ENCODE results near the gene TAPBP. TPM values are rescaled to one million over a fixed set of nuclear protein-coding genes. Genes with fewer than 3 reads are reported as not detected.

TAPBP gene
- total and polyA plus RNA-seq, 12 donors: 20.6 to 242 (median 82.7) TPM

DNA sequence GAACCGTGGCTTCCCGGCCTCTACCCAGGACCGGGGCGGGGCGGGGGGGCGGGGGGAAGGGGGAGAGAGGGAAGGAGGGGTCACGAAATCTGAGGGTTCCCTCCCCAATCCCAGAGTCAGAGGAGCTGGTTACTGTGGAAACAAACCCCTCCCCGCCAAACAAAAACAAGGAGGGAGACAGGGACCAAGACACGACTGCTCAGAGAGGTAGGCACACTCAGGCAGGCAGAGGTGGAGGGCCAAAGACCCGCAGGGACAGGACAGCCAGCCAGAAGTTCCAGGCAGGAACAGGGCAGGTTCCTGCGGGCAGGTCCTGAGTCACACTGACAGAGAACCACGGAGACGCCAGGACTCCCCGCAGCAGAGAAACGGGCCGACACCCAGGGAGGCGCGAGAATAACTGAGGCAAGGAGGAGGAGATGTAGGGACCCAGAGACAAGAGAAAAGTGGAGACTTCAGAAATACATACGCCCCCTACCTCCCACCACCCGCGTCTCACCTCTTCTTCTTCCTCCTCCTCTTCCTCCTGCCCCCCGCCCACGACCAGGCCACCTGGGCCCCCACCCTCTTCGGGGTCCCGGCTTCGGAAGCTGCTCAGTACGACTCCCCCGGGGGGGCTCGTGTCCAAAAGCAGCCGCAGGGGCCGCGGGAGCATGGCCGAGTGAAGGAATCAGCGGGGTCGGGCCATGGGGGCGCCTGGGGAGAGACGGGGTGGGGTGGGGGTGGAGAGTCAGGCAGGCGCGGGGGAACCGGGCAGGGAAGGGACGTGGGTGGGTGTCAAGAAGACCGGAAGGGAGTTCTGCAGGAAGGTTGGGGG is 15.7 kb downstream of the TAPBP start:
- Histone ChIP-seq H3K27ac (peak overlapping the region; percentile 85 to 99 (median 98)), H3K9me3 (no peaks in the 10 kb centered on the region), H3K27me3 (no peaks in the 10 kb centered on the region), H3K4me1 (peaks cover 11 to 41% (median 37%) of the 10 kb centered on the region in 9 donors), H3K36me3 (peaks cover 0 to 65% (median 17%) of the 10 kb centered on the region in 9 donors), H3K4me3 (peak overlapping the region; percentile 65 to 97 (median 80))
- TF ChIP-seq, protein P1, sequence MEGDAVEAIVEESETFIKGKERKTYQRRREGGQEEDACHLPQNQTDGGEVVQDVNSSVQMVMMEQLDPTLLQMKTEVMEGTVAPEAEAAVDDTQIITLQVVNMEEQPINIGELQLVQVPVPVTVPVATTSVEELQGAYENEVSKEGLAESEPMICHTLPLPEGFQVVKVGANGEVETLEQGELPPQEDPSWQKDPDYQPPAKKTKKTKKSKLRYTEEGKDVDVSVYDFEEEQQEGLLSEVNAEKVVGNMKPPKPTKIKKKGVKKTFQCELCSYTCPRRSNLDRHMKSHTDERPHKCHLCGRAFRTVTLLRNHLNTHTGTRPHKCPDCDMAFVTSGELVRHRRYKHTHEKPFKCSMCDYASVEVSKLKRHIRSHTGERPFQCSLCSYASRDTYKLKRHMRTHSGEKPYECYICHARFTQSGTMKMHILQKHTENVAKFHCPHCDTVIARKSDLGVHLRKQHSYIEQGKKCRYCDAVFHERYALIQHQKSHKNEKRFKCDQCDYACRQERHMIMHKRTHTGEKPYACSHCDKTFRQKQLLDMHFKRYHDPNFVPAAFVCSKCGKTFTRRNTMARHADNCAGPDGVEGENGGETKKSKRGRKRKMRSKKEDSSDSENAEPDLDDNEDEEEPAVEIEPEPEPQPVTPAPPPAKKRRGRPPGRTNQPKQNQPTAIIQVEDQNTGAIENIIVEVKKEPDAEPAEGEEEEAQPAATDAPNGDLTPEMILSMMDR (IDR thresholded peaks at IDR 0.05): peak in 1 of 9 donors; percentile 16
- 1 to 2% methylated on average over 33 to 42 of the region's 42 CpGs for WGBS, 2 donors
- DNase-seq (peak; percentile 62 to 84), ATAC-seq (peak; percentile 12 to 48 (median 27))
- intact Hi-C loops (cut with DNase I): loop anchor here in 4 of 10 donors (2.0 kb wide), 3 partner anchors 15 to 49 kb away; partner anchors contain the start of gene ZBTB22 (in 2 of the 4)

DNA sequence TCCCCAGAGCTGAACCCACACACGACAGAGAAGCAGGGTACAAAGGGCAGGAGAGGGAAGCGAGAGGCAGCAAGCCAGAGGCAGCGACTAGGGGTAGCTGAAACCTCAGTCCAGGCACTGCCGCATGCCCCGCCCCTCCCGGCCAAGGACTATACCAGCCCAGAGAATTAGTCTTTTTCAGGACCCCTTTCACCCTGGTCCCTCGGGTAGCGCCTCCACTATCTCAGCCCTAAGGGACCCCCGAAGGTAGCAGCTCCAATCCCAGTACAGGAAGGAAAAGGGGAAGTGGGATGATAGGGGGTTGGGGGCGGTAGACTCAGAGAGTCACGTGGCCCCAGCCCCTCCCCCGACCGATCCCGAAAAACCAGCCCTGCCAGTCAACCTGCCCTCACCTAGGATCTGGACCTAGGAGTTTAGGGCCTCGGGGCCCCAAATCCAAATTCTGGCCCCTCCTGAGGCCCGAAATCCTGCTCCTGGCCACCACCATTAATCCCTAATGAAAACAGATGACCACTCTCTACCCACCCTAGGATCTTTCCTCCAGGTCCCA is 16.4 kb downstream of the TAPBP start:
- ATAC-seq: peak in 2 of 8 donors; percentile 0
- no peaks in the 10 kb centered on the region for H3K27me3 ChIP-seq
- H3K4me3 ChIP-seq: peak overlapping the region; percentile 65 to 97 (median 80)
- WGBS, 2 donors: 15 to 17% methylated on average over 16 of the region's 16 CpGs
- TF ChIP-seq, protein P1 (IDR thresholded peaks at IDR 0.05): no peak
- DNase-seq: no peak
- peaks cover 0 to 65% (median 17%) of the 10 kb centered on the region in 9 donors for H3K36me3 ChIP-seq
- H3K9me3 ChIP-seq: no peaks in the 10 kb centered on the region
- H3K27ac ChIP-seq: peak overlapping the region; percentile 46 to 99 (median 98)
- peaks cover 11 to 41% (median 37%) of the 10 kb centered on the region in 9 donors for H3K4me1 ChIP-seq
- intact Hi-C loops (cut with DNase I): no loop called here

DNA sequence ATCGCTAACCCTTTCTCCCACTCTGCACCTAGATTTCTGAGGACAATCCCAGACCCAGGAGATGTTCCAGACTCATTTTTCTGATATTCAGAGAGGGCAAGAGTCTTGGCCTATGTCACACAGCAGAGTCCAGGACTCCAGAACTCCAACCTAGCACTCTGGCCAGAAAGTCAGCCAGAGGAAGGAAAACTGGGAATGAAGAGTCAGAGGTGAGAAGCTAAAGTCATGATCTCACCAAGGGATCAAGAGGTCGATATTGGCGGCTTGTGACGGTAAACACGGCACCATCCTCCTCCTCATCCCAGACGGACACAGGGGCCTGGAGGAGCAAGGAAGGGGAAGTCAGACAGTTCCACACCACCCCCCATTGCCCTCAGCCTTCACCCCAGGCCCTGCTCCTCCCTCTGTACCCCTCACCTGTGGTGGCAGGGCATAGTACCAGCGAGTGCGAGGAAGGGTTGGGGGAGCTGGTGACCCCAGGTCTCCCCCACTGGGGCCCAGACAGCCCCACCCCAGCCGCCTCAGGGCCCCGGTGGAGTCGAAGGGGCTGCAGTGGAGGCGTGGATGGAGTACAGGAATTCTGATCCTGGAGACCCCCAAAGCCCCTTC is 17.0 kb downstream of the TAPBP start:
- peaks cover 0 to 65% (median 22%) of the 10 kb centered on the region in 9 donors for H3K36me3 ChIP-seq
- intact Hi-C loops (cut with DNase I): no loop called here
- H3K4me3 ChIP-seq: peak overlapping the region; percentile 65 to 97 (median 80)
- TF ChIP-seq, protein P1 (IDR thresholded peaks at IDR 0.05): no peak
- ATAC-seq: no peak
- H3K9me3 ChIP-seq: no peaks in the 10 kb centered on the region
- peaks cover 11 to 39% (median 35%) of the 10 kb centered on the region in 9 donors for H3K4me1 ChIP-seq
- 72 to 76% methylated on average over 12 of the region's 12 CpGs for WGBS, 2 donors
- no peak for DNase-seq
- H3K27ac ChIP-seq: peak overlapping the region in 9 of 10 donors; percentile 93 to 99 (median 98)
- H3K27me3 ChIP-seq: no peaks in the 10 kb centered on the region
